Skeletal muscle satellite cell (primary cell): Measurements from ENCODE around the gene MRPS25.

Experiments used
- H3K27me3 ChIP-seq: 2 replicates; pipeline ENCODE4 v1.7.0; 2013; ENCODE audit warnings: low read length; ENCODE audit not compliant: control insufficient read depth, insufficient read depth
- H3K36me3 ChIP-seq: 2 replicates; pipeline ENCODE4 v1.7.0; 2013; ENCODE audit warnings: mild to moderate bottlenecking, control low read depth, low read length; ENCODE audit not compliant: insufficient read depth
- H3K4me1 ChIP-seq: 2 replicates; pipeline ENCODE4 v1.7.0; 2013; ENCODE audit warnings: low read length; ENCODE audit not compliant: control insufficient read depth, insufficient read depth
- H3K4me2 ChIP-seq: 2 replicates; pipeline ENCODE4 v1.7.0; 2013; ENCODE audit warnings: mild to moderate bottlenecking, low read length
- H3K4me3 ChIP-seq: 2 replicates; pipeline ENCODE4 v1.7.0; 2013; ENCODE audit warnings: low read length
- H3K9ac ChIP-seq: 2 replicates; pipeline ENCODE4 v1.7.0; 2013; ENCODE audit warnings: mild to moderate bottlenecking, low read depth, low read length, moderate library complexity
- H3K9me3 ChIP-seq: replicated peaks from 2 replicates; pipeline ENCODE4 v1.7.0; 2013; ENCODE audit warnings: mild to moderate bottlenecking, control low read depth, low read length

Gene MRPS25

DNA sequence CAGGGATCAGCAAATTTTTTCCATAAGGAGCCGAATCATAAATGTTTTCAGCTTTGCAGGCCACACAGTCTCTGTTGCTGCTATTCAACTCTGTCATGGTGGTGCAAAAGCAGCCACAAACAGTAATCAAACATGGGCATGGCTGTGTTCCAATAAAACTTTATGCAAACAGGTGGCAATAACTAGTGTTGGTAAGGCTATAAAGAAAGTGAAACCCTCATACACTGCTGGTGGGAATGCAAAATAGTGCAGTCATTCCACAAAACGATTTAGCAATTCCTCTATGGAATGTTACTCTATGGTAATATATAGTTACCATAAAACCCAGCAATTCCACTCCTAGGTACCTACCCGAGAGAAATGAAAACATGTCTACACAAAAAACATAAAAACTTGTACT lies 14.0 kb upstream of the MRPS25 start:
- no peak overlapping the region for H3K9ac ChIP-seq
- H3K36me3 ChIP-seq = peaks cover 84% of the 10 kb centered on the region

DNA sequence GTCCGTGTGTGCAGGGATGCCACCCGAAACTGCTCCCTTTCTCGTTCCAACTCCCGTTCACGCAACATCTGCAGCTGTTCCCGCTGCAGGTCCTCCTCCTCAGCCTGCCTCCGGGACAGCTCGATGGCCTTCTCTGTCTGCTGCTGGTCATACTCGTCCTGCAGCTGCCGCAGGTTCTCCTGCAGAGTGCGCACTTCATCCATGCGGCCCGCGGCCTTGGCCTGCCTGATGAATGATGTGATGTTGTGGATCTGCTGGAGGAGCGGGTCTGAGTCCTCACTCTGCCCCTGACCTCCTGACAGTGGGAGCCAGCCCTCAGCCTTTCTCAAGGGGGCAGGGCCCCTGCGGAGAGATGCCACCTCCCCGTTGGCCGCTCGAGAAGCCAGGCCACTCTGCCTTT lies 9.4 kb upstream of the MRPS25 start:
- Histone ChIP-seq H3K4me2 (no peak overlapping the region), H3K36me3 (peaks cover 71% of the 10 kb centered on the region), H3K9ac (no peak overlapping the region), H3K9me3 (no peaks in the 10 kb centered on the region), H3K4me1 (peaks cover 3% of the 10 kb centered on the region), H3K4me3 (no peak overlapping the region), H3K27me3 (no peaks in the 10 kb centered on the region)

More for the DNA sequence above, 14.0 kb upstream of the MRPS25 start:
- Histone ChIP-seq H3K9me3 (no peaks in the 10 kb centered on the region), H3K4me2 (no peak overlapping the region), H3K4me1 (peaks cover 7% of the 10 kb centered on the region), H3K4me3 (no peak overlapping the region), H3K27me3 (no peaks in the 10 kb centered on the region)

DNA sequence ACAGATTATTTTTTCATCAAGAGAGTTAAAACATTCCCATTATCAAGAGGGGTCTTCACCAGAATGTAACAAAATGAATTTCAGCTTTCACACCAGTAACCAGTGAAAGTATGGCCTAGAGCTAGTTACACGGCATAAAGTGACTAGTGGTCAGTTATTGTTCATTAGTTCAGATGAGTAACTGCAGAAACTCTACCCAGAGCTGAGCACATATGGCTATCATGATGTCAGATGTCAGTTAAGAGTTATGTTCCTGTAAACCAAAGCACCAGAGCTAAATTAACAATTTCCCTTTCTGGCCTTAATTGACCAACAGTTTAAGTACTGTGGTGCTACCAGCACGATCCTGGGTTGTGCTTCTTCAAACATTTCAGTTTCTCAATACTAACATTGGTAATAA lies 6.6 kb upstream of the MRPS25 start:
- Histone ChIP-seq H3K36me3 (peaks cover 49% of the 10 kb centered on the region), H3K9me3 (no peaks in the 10 kb centered on the region), H3K4me2 (no peak overlapping the region), H3K27me3 (no peaks in the 10 kb centered on the region), H3K4me3 (no peak overlapping the region), H3K4me1 (peaks cover 3% of the 10 kb centered on the region), H3K9ac (no peak overlapping the region)

GRCh38 chr3:15069441-15069840 lies 4.3 kb upstream of the MRPS25 start:
- Histone ChIP-seq H3K4me3 (no peak overlapping the region), H3K36me3 (peaks cover 33% of the 10 kb centered on the region), H3K27me3 (no peaks in the 10 kb centered on the region), H3K4me1 (peaks cover 8% of the 10 kb centered on the region), H3K4me2 (no peak overlapping the region), H3K9ac (no peak overlapping the region), H3K9me3 (no peaks in the 10 kb centered on the region)

GRCh38 chr3:15066467-15066866 lies 1.4 kb upstream of the MRPS25 start:
- no peak overlapping the region for H3K4me3 ChIP-seq
- peaks cover 20% of the 10 kb centered on the region for H3K4me1 ChIP-seq
- H3K9me3 ChIP-seq = no peaks in the 10 kb centered on the region
- H3K27me3 ChIP-seq = no peaks in the 10 kb centered on the region
- H3K36me3 ChIP-seq = peaks cover 8% of the 10 kb centered on the region
- H3K4me2 ChIP-seq = no peak overlapping the region
- H3K9ac ChIP-seq = no peak overlapping the region

DNA sequence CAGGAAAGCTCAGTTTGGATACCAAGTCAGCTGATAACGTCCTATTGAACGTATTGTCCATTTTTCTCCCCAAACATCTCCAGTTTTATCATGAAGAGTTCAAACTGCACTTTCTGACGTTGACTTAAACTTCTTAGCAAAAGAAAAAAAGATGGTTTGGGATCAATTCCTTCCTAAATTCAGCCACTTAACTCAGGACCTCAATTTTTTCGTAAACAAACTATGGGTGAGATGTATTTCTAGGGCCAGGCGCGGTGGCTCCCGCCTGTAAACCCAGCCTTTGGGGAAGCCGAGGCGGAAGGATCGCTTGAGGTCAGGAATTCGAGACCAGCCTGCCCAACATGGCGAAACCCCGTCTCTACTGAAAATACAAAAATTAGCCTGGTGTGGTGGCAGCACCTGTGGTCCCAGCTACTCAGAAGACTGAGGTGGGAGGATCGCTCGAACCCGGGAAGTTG lies 464 bp upstream of the MRPS25 start:
- Histone ChIP-seq H3K27me3 (no peaks in the 10 kb centered on the region), H3K36me3 (peaks cover 8% of the 10 kb centered on the region), H3K9ac (peak overlapping the region; percentile 96), H3K4me2 (peak overlapping the region; percentile 84), H3K4me3 (peak overlapping the region; percentile 91), H3K9me3 (no peaks in the 10 kb centered on the region), H3K4me1 (peaks cover 20% of the 10 kb centered on the region)

GRCh38 chr3:15064299-15064834 lies 748 bp downstream of the MRPS25 start:
- H3K36me3 ChIP-seq = no peaks in the 10 kb centered on the region
- H3K27me3 ChIP-seq = no peaks in the 10 kb centered on the region

DNA sequence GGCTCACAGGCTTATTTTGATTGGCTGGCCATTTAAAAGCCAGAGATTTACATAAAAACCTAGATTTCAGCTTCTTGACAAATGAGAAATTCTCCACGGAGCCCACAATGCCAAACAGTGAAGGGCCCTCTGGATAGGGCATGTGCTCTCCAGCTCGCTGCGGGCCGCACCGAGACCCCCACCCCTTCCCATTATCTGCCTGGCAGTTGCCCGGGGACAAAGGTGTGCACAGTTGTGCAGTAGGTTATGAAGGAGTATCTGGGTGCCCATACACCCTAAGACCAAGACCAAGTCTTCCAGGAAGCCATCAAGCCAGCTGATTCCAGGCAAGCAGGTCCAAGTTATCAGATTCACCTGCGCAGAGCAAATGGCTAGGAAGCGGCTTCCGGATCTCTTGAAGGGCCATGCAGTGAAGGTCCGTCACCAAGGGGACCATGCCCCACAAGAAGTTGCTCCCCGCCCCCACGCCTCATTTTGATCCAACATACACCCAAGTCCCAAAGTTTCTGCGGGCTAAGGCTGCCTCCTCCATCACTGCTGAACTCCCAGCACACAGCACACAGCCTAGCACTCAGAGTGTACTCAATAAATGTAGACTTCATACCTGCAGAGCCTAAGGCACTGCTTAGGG lies 1.3 kb downstream of the MRPS25 start:
- Histone ChIP-seq H3K36me3 (peaks cover 5% of the 10 kb centered on the region), H3K9ac (peak overlapping the region; percentile 96), H3K4me1 (peaks cover 17% of the 10 kb centered on the region), H3K9me3 (no peaks in the 10 kb centered on the region), H3K4me2 (peak overlapping the region; percentile 84), H3K27me3 (no peaks in the 10 kb centered on the region), H3K4me3 (peak overlapping the region; percentile 91)

More at GRCh38 chr3:15064299-15064834, 748 bp downstream of the MRPS25 start:
- Histone ChIP-seq H3K4me1 (peaks cover 17% of the 10 kb centered on the region), H3K9ac (peak overlapping the region; percentile 96), H3K4me3 (peak overlapping the region; percentile 91), H3K4me2 (peak overlapping the region; percentile 84), H3K9me3 (no peaks in the 10 kb centered on the region)

GRCh38 chr3:15063238-15063637 lies 1.9 kb downstream of the MRPS25 start:
- H3K27me3 ChIP-seq = no peaks in the 10 kb centered on the region
- no peaks in the 10 kb centered on the region for H3K9me3 ChIP-seq
- no peak overlapping the region for H3K9ac ChIP-seq
- peaks cover 17% of the 10 kb centered on the region for H3K4me1 ChIP-seq
- H3K36me3 ChIP-seq = peaks cover 10% of the 10 kb centered on the region
- no peak overlapping the region for H3K4me3 ChIP-seq
- H3K4me2 ChIP-seq = peak overlapping the region; percentile 84

GRCh38 chr3:15060029-15060428 lies 5.1 kb downstream of the MRPS25 start:
- Histone ChIP-seq H3K4me3 (no peak overlapping the region), H3K27me3 (no peaks in the 10 kb centered on the region), H3K4me1 (peaks cover 17% of the 10 kb centered on the region), H3K9ac (no peak overlapping the region), H3K4me2 (no peak overlapping the region), H3K36me3 (peaks cover 30% of the 10 kb centered on the region), H3K9me3 (no peaks in the 10 kb centered on the region)

- H3K4me2 ChIP-seq = no peak overlapping the region
- no peaks in the 10 kb centered on the region for H3K27me3 ChIP-seq
- peaks cover 7% of the 10 kb centered on the region for H3K4me1 ChIP-seq
- H3K9me3 ChIP-seq = no peaks in the 10 kb centered on the region
- no peak overlapping the region for H3K4me3 ChIP-seq
- H3K36me3 ChIP-seq = peaks cover 45% of the 10 kb centered on the region
- no peak overlapping the region for H3K9ac ChIP-seq
Measured at GRCh38 chr3:15056676-15057404, 8.3 kb downstream of the MRPS25 start.
